DMS53 treated with DMSO at 0.1 percent for 48 hours (cell line): ENCODE measurements around the gene DPPA5.
"Not testable (repeated sequence)": the region's sequence is repeated elsewhere in the genome, so short reads cannot be mapped to it uniquely, and the experiment has no call there.

Experiments used
- DNase-seq: peaks from one replicate; lab custom pipeline; 2025; ENCODE audit not compliant: unreplicated experiment; lab: John Stamatoyannopoulos, UW

The DPPA5 gene, protein sequence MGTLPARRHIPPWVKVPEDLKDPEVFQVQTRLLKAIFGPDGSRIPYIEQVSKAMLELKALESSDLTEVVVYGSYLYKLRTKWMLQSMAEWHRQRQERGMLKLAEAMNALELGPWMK

GRCh38 chr6:73353636-73354593 lies at the start of gene DPPA5:
DPPA5 (minus strand) TSS chr6:73354276; CDS start chr6:73354225, 51 bp downstream.
- no peak for DNase-seq

GRCh38 chr6:73400656-73401055 lies 46.6 kb upstream of the DPPA5 start:
- no peak for DNase-seq

DNA sequence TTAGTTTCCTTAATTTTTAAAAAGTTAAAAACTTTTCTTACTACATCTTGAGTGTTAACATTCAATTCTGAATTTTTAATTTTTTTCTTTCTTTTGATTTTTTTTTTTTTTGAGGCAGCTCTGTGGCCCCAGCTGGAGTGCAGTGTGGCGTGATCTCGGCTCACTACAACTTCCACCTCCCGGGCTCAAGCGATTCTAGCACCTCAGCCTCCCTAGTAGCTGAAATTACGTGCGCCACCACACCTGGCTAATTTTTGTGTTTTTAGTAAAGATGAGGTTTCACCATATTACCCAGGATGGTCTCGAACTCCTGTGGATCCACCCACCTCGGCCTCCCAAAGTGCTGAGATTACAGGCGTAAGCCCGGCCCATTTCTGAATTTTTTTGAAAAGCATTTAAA lies 41.8 kb upstream of the DPPA5 start:
- no peak for DNase-seq

GRCh38 chr6:73394577-73395354 lies 40.7 kb upstream of the DPPA5 start, which contains the start of gene DDX43:
DDX43 (plus strand) TSS chr6:73394828; CDS start chr6:73394906, 78 bp downstream.
- no peak for DNase-seq

GRCh38 chr6:73393278-73393677 lies 39.2 kb upstream of the DPPA5 start:
- DNase-seq: no peak

GRCh38 chr6:73392188-73392587 lies 38.1 kb upstream of the DPPA5 start:
- DNase-seq: not testable (repeated sequence)

DNA sequence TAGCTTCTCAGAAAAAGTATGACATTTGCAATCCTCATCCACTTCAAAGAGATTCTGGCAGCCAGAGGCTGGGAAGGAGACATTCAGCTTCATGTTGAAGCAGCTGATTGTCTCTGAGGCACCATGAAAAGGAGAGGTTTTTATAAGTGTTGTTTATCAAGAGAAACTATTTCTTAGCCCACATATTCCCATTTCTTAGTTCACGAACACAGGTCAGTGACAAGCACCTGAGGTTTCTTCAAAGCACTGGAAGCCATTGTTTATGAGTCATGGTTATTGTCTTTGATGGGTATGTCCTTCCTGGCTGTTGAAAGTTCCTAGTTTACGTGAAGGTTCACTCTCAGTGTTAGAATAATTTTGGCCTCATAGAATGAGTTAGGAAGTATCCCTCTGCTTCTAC lies 37.6 kb upstream of the DPPA5 start:
- peak; percentile 17 for DNase-seq

DNA sequence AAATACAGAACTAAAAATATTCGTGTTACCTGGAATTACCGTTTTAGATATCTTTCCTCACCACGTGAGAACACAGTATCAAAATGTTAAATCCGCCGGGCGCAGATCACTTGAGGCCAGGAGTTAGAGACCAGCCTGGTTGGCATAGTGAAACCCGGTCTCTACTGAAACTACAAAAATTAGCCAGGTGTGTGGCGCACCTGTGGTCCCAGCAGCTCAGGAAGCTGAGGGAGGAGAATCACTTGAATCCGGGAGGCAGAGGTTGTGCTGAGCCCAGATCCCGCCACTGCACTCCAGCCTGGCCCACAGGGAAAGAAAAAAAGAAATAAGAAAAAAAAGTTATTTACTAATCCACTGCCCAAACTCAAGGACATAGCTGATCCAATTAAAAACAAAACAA lies 35.8 kb upstream of the DPPA5 start:
- peak; percentile 19 for DNase-seq

DNA sequence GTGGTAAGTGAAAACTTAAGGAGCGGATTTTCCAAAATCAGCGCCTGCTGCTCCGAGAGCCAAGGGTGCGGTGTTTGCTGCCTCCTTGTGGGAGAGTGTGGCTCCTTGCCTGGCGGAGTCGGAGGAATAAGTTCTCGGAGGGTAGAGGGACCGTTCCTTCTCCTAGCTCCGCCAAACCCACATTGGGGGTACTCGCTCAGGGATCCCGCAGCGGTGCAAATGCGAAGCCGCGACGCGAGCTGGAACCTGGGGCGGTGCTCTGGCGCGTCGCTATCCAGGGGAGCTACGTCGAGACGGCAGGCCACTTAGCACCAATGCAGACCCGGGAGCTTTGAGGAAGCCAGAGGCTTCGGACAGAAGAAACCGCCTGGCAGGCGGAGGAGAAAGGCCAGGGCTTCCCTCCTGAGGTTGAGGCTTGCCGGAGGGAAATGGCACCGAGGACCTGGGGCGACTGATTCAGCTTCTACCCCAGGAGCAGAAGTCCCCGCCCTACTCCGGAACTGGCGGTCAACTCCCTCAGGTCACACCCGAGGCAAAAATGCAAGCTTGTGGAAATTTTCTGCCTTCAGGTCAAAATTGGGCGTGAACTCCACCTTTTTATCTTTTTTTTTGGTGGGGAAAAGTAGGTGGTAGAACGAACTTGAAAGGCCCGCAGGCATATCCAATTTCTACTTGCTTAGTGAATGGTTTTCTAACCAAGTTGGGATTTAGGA lies 34.9 kb upstream of the DPPA5 start:
- DNase-seq: peak; percentile 83

DNA sequence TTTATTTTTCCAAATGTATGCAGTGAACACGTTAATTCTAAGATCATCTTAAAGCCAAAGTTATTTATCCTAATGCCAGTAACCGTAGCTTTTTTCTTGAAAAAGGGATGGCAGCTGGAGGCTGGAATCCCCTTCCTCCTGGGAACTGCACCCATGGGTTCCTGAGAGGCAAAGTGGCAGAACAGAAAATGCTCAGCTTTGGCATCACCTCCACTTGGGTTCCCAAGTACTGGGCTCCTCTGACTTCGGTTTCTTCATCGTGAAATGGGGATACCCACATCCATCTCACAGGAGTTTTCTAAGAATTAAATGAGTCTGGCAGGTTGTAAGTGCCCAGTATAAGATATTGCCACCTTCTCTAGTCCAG lies 34.3 kb upstream of the DPPA5 start:
- DNase-seq: no peak

DNA sequence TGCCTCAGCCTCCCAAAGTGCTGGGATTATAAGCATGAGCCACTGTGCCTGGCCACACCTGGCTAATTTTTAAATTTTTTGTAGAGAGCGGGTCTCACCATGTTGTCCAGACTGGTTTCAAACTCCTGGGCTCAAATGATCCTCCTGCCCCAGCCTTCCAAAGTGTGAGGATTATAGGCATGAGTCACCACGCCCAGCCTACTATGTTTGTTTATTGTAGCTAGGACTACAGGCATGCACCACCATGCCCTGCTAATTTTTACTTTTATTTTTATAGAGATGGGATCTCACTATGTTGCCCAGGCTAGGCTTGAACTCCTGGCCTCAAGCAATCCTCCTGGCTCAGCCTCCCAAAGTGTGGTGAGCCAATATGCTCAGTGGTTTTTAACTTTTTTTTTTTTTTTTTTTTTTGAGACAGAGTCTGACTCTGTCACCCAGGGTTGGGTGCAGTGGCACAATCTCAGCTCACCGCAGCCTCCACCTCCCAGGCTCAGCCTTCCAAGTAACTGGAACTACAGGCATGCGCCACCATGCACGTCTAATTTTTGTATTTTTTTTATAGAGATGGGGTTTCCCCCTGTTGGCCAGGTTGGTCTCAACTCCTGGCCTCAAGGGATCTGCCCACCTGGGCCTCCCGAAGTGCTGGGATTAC lies 28.5 kb upstream of the DPPA5 start:
- no peak for DNase-seq

GRCh38 chr6:73381531-73381930 lies 27.5 kb upstream of the DPPA5 start:
- not testable (repeated sequence) for DNase-seq

GRCh38 chr6:73377225-73377624 lies 23.1 kb upstream of the DPPA5 start:
- no peak for DNase-seq

DNA sequence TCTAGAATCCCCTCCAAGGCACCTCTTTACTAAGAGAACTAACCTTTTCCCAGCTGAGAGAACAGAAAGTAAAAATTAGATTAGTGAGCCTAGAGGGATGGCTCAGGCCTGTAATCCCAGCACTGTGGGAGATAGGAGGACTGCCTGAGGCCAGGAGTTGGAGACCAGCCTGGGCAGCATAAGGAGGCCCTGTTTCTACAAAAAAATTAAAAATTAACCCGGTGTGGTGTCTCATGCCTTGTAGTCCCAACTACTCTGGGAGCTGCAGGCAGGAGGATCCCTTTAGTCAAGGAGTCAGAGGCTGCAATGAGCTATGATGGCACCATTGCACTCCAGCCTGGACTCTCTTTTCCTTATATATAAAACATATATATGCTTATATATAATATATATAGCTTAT lies 21.1 kb upstream of the DPPA5 start:
- DNase-seq: peak; percentile 57

DNA sequence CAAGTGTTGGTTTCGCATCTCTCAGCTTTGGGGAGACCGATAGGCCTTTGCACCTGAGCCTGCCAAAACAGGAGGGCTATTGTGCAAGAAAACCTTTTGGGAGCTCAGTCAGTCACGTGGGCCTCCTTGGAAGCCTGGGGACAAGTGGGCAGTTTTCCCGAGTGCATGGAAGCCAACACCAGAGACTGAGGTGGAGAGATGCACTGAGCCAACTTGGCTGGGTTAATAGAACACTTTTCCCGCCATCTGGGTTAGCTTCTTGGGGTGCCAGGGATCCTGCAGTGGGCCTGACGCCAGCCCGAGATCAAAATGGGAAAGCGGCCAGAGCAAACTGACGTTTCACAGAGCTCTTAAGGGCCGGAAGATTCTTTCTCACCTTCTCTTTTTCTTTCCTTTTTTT lies 18.4 kb upstream of the DPPA5 start:
- DNase-seq: no peak

- DNase-seq: no peak
Observed at GRCh38 chr6:73371984-73372383, 17.9 kb upstream of the DPPA5 start.

GRCh38 chr6:73369563-73369962 lies 15.5 kb upstream of the DPPA5 start, which contains the start of gene OOEP:
OOEP (minus strand) TSS chr6:73369897; CDS start chr6:73369792, 105 bp downstream.
- DNase-seq: no peak

GRCh38 chr6:73369157-73369556 lies 15.1 kb upstream of the DPPA5 start:
- DNase-seq: no peak

DNA sequence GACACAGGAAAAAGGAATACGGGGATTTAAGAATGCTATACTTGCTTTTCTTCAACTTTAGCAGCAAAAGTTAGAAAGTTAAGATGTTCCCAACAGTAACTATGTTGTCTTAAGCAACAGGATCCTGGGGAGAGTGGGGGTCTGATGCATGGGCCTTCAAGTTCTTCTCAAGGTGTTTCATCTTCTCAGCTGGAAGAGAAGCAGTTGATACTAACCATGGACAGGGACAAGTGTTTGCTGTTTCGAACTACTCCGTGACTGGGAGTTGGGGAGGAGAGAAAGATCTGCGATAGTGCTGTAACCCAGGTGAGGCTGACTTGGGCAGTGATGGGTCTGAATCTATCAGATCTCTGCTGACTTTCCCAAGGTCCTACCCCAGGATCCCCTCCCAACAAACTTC lies 14.6 kb upstream of the DPPA5 start:
- DNase-seq: no peak

DNA sequence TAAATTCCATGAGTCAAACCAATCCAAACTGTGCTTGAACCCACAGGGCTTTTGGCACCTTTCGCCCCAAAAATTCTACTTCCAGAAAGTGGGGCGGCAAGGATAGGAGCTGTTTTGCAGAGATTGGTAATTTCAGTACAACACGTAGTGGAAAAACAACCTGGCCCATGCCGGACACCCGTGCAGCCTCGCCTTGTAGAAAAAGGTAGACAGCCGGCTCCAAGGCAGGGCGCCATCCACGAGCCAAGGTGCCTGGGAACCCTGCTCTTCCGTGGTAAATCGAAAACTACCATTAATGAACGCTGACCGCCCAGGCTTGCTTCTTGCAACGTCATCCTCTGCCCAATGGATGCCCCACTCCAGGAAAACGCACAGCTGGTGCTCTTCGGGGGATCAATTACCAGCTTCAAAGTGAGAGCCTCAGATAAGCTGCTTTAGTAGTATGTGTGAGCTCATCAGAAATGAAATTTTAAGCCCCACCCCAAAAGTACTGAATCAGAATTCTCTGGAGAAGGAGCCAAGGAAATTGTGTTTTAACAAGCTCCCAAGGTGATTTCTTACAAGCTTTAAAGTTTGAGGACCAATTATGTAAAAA lies 13.8 kb upstream of the DPPA5 start:
- no peak for DNase-seq
